Stimulated activated CD4-positive, alpha-beta T cell treated with anti-CD3 and anti-CD28 coated beads, Interleukin-1b, Interleukin-23, amount 100 ng/mL, for 4 hours (primary cell): ENCODE data around the gene PPM1E.
A peak's percentile ranks its signal among the peaks of the same experiment; 100 is the strongest.
"Not testable (repeated sequence)": the region's sequence is repeated elsewhere in the genome, so short reads cannot be mapped to it uniquely, and the experiment has no call there.

Source experiments
- DNase-seq, 2 donors: peaks; one replicate each; pipeline ENCODE4 v3.0.0-alpha.2; 2020; ENCODE audit warnings: low read depth in 2 of 2

The PPM1E gene

GRCh38 chr17:58755577-58756245 is at the start of gene PPM1E:
Gene PPM1E, plus strand, starts transcription at chr17:58755854.
- DNase-seq: peak; percentile 12 to 38

GRCh38 chr17:58706351-58707140 is 49.1 kb upstream of the PPM1E start:
- DNase-seq: no peak

GRCh38 chr17:58710948-58711552 is 44.6 kb upstream of the PPM1E start:
- peak in 1 of 2 donors; percentile 26 for DNase-seq

GRCh38 chr17:58722274-58722673 is 33.4 kb upstream of the PPM1E start:
- no peak for DNase-seq

GRCh38 chr17:58722696-58723095 is 33.0 kb upstream of the PPM1E start:
- no peak for DNase-seq

DNA sequence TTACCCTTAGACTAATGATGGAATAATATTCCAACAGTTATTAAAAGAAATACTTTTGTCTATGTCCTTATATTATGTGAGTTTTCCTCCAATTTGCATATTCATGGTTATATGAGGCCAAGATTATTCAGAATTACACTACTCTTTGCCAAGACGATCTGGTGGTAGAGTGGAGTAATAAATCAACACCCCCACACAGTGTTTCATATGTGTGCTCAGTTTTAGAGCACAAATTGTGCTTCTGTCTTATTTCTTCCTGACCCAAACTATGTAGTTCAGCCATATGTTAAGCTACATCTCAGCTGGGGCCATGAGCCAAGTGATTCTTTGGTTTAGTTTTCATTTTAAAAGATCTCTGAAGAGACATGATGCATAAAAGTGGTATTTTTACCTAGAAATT is 26.9 kb upstream of the PPM1E start:
- DNase-seq: no peak

DNA sequence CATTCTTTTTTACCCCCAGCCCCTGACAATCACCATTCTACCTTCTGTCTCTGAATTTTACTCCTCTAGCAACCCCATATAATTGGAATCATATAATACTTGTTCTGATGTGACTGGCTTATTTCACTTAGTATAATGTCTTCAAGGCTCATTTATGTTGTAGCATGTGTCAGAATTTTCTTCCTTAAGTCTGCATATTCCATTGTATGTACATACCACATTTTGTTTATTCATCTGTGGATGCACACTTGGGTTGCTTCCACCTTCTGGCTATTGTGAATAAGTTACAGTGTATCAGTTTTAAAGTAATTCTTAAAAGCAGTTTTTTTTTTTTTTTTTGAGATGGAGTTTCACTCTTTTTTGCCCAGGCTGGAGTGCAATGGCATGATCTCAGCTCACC is 24.7 kb upstream of the PPM1E start:
- DNase-seq: no peak

- DNase-seq: no peak
Measured at GRCh38 chr17:58734040-58734439, 21.6 kb upstream of the PPM1E start.

DNA sequence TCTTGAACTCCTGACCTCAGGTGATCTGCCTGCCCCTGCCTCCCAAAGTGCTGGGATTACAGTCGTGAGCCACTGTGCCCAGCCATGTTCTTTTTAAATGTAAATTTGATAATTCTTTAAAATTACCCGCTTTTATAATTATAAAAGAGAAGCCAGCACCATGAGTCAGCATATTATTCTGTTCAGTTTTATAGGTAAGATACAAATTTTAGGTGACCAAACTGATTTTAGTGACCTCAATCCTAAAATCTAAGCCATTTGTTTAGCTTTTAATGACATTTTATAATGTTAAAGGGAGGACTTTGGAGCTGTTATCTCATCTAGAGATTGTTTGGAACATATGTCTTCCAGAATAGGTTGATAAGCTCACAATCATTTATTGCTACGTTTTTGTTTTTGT is 20.8 kb upstream of the PPM1E start:
- no peak for DNase-seq

DNA sequence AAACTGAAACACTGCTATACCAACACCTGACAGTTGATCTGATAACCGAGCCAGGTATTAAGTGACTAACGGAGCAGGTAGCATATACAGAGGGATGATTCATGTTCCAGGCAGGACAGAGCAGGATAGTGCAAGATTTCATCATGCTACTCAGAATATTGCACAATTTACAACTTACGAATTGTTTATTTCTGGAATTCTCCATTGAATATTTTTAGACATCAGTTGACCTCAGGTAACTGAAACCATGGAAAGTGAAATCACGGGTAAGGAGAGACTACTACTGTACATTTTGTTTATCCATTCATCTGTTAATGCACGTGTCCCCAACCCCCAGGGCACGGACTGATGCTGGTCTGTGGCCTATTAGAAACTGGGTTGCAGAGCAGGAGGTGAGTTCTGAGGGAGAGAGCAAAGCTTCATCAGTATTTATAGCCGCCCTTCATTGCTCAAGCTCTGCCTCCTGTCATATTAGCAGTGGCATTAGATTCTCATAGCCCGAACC is 14.5 kb upstream of the PPM1E start:
- DNase-seq: no peak

DNA sequence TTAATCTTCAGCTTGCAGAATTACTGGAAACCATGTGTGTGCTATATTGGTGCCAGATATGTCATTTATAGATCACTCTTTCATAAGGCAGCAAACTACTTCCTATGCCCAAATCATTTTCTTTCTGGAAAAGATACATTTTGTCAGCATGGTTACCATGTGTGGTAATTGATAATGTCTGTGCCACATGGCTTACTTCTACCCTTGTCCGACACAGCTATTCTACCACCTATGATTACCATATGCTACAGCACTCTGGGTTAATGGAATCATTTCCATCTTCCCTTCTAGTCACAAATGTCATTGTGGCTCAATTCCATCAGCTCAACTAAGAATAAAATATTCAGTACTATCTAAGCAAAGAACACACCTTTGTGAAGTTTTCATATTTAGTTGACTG is 8.0 kb upstream of the PPM1E start:
- no peak for DNase-seq

DNA sequence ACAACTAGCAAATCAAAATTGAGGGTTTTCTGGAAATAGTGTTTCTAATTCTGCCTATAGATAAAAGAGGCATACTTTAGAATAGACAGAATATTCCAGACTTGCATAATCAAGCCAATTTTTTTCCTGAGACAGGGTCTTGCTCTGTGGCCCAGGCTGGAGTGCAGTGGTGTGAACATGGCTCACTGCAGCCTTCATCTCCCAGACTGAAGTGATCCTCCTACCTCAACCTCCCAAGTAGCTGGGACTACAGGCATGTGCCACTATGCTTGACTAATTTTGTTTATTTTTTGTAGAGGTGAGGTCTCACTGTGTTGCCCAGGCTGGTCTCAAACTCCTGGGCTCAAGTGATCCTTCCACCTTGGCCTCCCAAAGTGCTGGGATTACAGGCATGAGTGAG is 6.0 kb upstream of the PPM1E start:
- not testable (repeated sequence) for DNase-seq

DNA sequence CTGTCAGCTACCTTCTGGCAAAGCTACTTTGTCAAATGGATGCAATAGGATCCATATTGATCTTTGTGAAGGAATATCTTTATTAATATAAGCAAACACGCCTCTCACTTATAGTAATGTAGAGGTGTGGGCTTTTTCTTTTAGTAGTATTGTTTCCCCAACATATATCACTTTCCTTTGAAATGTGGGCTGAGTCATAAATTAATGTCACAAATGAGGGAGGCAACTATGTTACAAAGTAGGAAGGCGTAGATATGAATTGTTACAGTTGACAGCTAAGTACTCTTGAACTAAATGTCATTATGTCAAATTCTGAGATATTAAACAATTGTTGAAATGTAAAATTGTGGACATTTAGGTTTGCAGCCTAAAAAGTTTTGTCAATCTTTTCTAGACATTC is 2.6 kb upstream of the PPM1E start:
- DNase-seq: no peak

- DNase-seq: no peak
Measured at GRCh38 chr17:58755269-58755576, 431 bp upstream of the PPM1E start.

DNA sequence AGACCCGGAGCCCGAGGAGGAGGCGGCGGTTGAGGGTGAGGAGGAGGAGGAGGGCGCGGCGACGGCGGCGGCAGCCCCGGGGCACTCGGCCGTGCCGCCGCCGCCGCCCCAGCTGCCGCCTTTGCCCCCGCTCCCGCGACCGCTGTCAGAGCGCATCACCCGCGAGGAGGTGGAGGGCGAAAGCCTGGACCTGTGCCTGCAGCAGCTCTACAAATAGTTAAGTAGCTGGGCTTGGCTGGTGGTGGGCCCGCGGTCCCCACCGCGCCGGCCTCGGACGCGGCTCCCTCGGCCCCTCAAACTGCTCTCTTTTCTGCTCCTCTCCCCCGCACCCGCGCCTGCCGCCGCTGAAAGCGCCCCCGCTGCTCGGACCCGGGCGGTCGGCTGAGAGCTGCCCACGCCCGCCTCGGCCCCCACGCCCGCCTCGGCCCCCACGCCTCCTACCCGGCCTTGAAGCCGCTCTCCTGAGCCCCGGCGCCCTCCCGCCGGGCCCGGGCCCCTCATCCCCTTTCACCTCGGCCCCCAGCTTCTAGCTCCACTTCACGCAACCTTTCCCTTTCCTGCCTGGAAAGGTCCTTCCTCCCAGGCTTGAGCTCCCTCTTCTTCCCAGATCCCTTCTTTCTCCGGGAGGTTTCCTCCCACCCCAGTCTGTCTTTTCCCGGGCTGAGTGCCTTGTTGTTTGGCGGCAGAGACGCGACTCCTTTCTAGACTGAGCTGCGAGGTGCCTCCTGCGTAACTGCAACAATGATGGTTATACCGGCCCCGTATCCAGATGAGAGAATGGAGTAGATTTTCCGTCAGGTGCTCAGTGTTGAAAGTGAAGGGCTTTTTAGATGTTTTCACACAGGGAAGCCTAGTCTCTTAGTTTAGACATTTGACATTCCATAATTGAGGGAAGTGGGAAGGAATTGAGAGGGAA is 850 bp downstream of the PPM1E start:
- peak in 1 of 2 donors; percentile 2 for DNase-seq

- DNase-seq: no peak
Measured at GRCh38 chr17:58757162-58757613, 1.5 kb downstream of the PPM1E start.

GRCh38 chr17:58758890-58759289 is 3.2 kb downstream of the PPM1E start:
- no peak for DNase-seq

GRCh38 chr17:58759522-58759921 is 3.9 kb downstream of the PPM1E start:
- no peak for DNase-seq

DNA sequence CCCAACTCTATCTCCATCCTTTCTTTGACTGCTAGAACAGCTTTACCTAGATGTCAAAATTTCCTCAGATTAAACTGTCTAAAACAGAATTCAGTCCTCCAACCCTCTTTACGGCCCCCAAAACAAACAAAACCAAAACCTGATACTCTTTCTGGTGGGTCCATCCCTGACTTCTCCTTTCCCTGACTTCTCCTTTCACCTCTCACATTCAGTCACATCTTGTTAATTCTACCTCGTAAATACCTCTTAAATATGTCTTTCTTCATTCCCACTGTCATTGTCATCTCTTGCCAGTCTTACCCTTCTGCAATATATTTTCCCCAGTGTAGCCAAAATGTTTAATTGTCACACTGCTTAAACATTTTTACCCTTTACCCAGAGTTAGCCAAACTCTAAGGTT is 4.6 kb downstream of the PPM1E start:
- DNase-seq: no peak

GRCh38 chr17:58763263-58763662 is 7.6 kb downstream of the PPM1E start:
- no peak for DNase-seq

DNA sequence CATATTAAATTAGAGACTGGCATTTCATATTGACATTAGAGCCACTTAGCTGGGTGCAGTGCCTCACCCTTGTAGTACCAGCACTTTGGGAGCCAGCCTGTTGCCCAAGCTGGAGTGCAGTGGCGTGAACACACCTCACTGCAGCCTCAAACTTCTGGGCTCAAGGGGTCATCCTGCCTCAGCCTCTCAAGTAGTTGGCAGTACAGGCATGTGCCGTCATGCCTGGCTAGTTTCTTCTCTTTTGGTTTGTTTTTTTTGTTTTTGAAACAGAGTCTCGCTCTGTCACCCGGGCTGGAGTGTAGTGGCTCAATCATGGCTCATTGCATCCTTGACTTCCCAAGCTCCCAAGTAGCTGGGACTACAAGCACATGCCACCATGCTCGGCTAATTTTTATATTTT is 8.7 kb downstream of the PPM1E start:
- no peak for DNase-seq

GRCh38 chr17:58778482-58778881 is 22.8 kb downstream of the PPM1E start:
- not testable (repeated sequence) for DNase-seq
